Globus pallidus (tissue), 1 donor: Measurements from ENCODE around the gene TRMT61B.

Experiments
- DNase-seq: peaks from one replicate; pipeline ENCODE4 v3.0.0-alpha.2; 2015; ENCODE audit warnings: low spot score

The TRMT61B gene

DNA sequence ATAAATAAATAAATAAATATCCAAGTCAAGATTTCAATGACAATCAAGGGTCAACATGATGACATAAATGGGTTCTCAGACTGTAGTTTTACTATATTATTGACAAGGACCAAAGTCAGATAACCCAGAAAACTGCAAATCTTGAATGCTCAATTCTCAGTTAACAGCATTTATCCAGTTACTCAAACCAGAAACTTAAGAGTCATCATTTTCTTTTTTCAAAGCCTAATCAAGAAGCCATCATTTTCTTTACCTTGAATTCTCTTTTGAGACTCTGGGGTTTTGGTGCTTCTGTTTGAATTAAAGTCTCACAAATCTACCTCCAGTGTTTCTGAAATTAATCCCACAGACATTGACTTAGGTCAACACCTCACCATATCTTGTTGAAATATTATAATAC is 14.1 kb downstream of the TRMT61B start:
- DNase-seq = no peak

DNA sequence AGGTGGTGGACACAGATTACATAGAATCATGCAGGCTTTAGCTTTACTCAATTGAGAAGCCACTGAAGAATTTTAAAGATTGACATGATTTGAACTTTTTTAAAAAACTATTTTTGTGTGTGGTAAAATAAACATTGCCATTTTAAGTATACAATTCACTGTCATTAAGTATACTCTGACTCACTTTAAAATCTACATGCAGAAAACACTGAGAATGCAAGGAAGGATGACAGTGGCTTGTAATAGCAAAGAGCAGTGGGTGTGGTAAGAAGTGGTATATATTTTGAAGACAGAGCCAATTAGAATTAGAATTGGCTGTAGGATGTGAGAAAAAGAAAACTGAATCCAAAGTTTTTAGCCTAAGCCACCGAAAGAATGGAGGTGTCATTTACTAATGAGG is 14.9 kb downstream of the TRMT61B start:
- no peak for DNase-seq

DNA sequence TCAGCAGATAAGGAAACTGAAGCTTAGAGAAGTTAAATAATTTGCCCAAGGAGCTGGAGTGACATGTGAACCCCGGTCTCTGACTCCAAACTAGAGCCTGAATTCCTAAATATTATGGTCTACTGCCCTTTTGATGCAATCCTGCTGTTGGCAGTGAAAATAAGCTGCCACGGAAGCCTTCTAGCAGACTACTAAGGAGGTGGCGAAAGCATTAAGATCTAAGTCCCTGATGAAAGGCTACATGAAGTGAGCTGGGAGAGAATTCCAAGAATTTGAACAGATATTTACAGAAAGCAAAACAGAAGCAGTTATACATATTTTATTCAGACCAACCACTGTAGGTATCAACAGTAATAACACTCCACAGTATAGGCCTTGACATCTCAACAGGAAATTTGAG is 28.1 kb downstream of the TRMT61B start:
- DNase-seq = no peak

GRCh38 chr2:28838971-28839370 is 31.1 kb downstream of the TRMT61B start:
- DNase-seq = no peak

- DNase-seq = no peak
Measured at GRCh38 chr2:28835781-28836180, 34.3 kb downstream of the TRMT61B start.

DNA sequence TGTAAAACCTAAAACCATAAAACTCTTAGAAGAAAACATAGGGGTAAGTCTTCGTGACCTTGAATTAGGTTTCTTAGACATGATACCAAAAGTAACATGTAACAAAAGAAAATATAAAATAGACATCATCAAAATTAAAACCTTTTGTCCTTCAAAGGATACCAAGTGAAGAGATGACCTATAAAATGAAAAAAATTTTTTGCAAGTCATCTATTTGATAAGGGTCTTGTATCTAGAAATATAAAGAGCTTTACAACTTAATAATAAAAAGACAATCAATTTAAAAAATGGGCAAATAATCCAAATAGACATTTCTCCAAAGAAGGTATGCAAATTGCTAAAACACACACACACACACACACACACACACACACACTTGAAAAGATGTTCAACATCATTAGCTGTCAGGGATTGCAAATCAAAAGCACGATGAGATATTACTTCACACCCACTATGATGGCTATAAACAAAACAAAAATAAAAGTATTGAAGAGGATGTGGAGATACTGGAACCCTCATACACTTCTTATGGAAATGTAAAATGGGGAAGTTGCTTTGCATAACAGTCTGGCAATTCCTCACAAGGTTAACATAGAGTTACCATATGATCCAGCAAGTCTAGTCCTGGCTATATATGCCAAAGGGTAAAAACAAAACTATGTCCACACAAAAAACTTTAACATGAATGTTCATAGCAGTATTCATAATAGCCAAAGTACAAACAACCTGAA is 36.2 kb downstream of the TRMT61B start:
- DNase-seq = no peak

DNA sequence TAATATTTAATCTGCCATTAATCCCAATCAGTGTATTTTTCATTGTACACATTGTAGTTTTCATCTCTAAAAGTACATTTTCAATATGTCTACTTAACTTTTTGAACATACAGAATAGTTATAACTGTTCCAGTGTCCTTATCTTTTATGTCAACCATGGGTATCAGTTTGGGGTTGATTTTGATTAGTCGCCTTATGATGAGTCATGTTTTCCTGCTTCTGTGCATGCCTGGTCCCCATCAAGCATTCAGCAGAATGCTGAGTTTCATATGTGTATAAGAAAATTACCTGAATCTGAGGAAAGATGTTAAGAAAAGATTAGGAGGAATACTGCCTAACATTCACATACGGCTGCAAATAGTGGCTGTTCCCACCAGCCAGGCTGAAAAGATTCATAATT is 41.7 kb downstream of the TRMT61B start:
- no peak for DNase-seq

DNA sequence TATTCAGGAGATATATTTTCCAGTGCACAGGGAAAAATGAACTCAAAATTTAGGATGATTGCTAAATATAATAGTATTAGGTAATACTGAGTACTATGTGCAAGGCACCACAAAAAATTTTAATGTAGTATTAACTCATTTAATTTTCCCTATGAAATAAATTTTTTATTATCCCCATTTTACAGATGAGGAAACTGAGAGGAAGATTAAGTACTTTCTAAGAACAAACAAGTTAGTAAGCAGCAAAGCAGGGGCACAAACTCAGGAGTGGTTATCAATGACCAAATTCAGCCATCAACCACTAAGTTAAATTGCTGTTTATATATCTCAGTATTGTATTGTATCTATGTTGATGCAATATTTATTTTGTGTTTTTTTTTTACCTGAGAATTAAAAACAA is 45.2 kb downstream of the TRMT61B start:
- DNase-seq = no peak

DNA sequence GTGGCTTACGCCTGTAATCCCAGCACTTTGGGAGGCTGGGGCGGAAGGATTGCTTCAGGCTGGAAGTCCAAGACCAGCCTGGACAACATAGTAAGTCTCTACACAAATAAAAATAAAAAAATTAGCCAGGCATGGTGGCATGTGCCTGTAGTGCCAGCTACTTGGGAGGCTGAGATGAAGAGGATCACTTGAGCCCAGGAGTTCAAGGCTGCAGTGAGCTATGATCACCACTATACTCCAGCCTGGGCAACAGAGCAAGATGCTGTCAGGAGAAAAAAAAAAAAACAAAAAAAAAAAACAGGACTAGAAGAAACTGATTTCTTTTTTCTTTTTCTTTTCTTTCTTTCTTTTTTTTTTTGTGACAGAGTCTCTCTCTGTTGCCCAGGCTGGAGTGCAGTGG is 45.9 kb downstream of the TRMT61B start:
- DNase-seq = no peak

DNA sequence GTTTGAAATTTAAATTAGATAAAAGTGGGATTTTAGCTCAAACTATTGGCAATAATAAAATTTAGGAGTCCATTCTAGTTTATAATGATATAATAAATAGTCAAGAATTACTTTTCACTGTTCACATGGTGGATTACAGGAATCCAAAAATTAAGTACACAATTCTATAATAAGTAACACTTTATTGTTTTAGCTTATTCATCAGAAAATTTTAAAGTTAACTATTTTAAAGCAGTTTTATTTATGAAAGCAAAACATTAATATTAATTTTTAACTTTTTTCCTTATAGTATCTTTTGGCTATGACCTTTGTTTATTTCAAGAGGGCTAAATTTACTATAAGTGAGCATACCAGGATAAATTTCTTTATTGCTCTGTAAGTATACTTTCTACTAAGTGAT is 48.1 kb downstream of the TRMT61B start:
- no peak for DNase-seq

GRCh38 chr2:28821295-28821958 is 48.7 kb downstream of the TRMT61B start:
- DNase-seq = peak; percentile 22

GRCh38 chr2:28818053-28818452 is 52.1 kb downstream of the TRMT61B start:
- no peak for DNase-seq

DNA sequence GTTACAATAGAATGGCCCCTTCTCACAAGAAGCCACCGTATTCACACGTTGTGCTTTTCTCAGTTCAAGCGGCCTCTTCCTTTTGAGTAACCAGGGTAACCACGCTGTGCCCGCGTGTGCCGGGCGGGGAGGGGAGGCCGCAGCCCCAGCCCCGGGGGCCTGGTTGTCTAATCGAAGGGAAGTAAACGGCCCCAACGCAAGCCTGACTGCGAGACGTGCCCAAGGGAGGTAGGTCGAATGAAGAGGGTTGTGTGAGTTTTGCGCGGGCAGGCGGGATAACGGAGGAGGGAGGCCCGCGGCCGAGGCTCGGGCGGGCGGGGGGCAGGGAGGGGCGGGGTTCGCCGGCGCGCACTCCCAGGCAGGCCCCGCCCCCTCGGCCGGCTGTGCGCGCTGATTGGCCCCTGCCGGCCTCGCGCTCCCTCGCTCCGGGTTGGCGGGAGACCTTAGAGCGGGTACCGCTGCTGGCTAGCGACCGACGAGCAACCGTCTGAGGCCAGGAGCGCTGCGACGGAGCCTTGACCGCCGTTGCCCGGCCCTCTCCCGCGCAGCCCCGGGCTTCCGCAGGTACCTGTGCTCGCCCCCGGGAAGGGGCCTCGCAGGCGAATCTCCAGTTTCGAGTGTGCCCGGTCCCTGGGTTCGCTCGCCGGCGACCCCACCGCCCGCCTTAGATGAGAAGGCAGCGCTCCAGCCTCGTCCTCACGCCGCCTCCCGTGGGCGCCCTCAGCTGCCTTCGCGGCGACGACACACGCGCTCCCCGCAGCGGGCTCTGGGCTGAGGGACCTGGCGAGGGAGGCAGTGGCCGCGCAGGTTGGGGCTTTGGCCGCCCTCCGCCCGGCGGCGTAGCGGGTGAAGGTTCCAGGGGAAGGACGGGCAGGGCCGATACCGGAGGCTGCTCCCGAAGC is 59.5 kb downstream of the TRMT61B start, which contains the start of gene SPDYA:
Gene SPDYA (plus strand): TSS at position 451 of the 902 bp plus-strand sequence. CDS start 5,181 bp downstream, outside the sequence.
- DNase-seq = peak; percentile 16

DNA sequence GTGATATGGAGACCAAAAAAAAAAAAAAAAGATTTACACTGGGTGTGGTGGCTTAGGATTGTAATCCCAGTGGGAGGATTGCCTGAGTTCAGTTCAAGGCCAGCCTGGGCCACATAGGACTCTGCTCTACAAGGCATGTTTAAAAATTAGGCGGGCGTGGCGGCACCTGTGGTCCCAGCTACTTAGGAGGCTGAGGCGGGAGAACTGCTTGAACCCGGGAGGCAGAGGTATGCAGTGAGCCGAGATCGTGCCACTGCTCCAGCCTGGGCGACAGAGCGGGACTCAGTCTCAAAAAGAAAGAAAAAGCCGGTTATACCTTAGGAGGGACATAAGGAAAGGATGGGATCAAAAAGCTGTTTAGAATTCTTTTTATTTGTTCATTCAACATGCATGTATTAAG is 60.2 kb downstream of the TRMT61B start:
- DNase-seq = no peak

DNA sequence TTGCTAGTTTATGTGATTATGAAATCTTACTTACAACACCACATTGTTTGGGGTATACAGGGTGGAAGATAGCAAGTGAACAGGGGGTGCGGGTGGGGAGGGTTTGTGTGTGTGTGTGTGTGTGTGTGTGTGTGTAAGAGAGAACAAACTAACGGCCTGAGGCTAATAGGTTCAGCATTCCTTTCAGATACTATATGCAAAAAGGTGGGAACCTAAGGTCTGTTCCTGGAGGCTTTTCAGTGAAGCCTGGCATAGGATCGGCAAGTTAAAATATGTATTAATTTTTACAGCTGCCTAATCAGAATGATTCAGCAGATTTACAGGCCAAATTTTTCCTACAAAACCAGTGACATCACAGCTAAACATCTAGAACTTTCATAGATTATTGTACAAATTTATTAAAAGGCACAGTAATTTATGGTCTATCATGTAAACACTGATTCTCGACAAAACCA is 67.1 kb downstream of the TRMT61B start:
- DNase-seq = no peak

DNA sequence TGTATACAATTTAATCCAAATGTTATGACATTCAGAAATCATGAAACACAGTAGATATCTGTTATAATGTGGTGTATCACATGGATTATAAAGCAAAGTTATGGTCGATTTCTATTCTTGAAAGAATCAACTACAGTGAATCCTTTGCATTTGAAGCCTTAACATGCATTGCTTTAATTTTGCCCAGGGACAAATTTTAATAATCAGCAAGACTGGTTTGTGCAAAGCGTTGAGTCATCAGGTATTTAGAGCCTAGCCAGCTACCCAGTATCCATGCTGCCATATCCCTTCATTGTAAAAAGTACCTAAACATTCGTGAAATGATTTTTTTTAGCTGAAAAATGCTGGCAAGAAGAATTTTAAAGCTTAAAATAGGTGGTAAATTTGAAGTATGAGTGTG is 68.4 kb downstream of the TRMT61B start:
- DNase-seq = no peak
